ENCODE results near the gene STAT6. TPM values are rescaled to one million over a fixed set of nuclear protein-coding genes. Genes with fewer than 3 reads are reported as not detected.

STAT6 gene
- total RNA-seq, 1 donor from 2014 or later, result 12.9 TPM

DNA sequence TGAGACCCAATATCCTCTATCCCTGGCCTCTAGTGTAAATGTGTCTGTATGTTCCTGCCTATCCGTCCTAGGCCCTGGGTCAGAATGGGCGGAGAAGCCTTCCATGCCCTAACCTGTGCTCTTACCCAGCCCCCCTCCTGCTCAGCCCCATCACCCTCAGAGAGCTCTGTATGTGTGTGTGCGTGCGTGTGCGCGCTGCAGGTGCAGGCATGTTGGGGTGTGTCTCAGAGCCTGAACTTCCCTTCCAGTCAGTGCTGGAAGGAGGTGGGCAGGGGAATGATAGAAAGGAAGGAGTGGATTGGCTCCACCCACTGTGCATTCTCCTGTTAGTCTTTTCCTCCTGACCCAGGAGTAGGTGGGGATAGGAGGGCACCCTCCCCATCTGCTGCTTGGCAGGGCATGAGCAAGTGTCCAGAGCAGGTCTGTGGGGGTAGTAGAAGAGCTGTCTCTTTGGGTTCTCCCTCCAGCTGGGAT, 15.0 kb downstream of the STAT6 start:
- H3K36me3 Mint-ChIP-seq, result peaks cover 27% of the 10 kb centered on the region
- H3K27me3 Mint-ChIP-seq (ENCODE audit: insufficient read depth, low read depth), result peaks cover 7% of the 10 kb centered on the region
- no peak for DNase-seq (ENCODE audit: low spot score)
- Histone ChIP-seq H3K4me2 (no peak overlapping the region), H3F3A (ENCODE audit: low read depth) (peaks cover 11% of the 10 kb centered on the region), H3K4me1 (peaks cover 10% of the 10 kb centered on the region), H3K27me3 (no peaks in the 10 kb centered on the region), H2AFZ (replicated peaks) (no peak overlapping the region), H3K36me3 (no peaks in the 10 kb centered on the region), H3K79me2 (ENCODE audit: low read depth) (peaks cover 7% of the 10 kb centered on the region), H3K4me3 (no peak overlapping the region), H4K20me1 (ENCODE audit: low read depth) (peaks cover 22% of the 10 kb centered on the region), H3K27ac (no peak overlapping the region), H3K9ac (no peak overlapping the region), H3K9me3 (ENCODE audit: low read depth) (no peaks in the 10 kb centered on the region)
- peaks cover 44% of the 10 kb centered on the region for H3K4me1 Mint-ChIP-seq
- peak overlapping the region; percentile 87 for H3K27ac Mint-ChIP-seq
- H3K4me3 Mint-ChIP-seq, result peak overlapping the region; percentile 20
- TF ChIP-seq EZH2phosphoT487 (IDR thresholded peaks at IDR 0.05), result no peak
- TF ChIP-seq EZH2 (IDR thresholded peaks at IDR 0.05), result no peak
- TF ChIP-seq, protein P1, sequence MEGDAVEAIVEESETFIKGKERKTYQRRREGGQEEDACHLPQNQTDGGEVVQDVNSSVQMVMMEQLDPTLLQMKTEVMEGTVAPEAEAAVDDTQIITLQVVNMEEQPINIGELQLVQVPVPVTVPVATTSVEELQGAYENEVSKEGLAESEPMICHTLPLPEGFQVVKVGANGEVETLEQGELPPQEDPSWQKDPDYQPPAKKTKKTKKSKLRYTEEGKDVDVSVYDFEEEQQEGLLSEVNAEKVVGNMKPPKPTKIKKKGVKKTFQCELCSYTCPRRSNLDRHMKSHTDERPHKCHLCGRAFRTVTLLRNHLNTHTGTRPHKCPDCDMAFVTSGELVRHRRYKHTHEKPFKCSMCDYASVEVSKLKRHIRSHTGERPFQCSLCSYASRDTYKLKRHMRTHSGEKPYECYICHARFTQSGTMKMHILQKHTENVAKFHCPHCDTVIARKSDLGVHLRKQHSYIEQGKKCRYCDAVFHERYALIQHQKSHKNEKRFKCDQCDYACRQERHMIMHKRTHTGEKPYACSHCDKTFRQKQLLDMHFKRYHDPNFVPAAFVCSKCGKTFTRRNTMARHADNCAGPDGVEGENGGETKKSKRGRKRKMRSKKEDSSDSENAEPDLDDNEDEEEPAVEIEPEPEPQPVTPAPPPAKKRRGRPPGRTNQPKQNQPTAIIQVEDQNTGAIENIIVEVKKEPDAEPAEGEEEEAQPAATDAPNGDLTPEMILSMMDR (IDR thresholded peaks at IDR 0.05), result no peak
- H3K9me3 Mint-ChIP-seq, result no peaks in the 10 kb centered on the region

DNA sequence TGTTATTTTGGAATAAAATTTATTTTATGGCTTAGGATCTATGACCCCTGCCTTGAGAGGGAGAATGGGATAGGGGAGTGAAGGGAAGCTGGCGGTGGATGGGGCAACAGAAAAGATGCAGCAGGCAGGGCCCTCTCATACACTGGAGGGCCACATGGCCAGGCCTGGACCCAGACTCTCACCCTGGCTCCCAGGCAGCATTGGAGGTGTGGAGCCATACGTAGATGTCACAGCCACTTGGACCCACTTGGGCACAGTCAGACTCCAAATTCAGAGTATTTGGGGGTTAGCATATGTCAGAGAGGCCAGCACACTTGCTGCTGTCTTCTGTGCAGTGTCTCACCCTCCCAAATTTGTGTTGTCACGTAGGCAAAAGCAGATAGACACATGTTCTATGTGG, 15.7 kb downstream of the STAT6 start:
- H3K4me1 Mint-ChIP-seq, result peaks cover 51% of the 10 kb centered on the region

DNA sequence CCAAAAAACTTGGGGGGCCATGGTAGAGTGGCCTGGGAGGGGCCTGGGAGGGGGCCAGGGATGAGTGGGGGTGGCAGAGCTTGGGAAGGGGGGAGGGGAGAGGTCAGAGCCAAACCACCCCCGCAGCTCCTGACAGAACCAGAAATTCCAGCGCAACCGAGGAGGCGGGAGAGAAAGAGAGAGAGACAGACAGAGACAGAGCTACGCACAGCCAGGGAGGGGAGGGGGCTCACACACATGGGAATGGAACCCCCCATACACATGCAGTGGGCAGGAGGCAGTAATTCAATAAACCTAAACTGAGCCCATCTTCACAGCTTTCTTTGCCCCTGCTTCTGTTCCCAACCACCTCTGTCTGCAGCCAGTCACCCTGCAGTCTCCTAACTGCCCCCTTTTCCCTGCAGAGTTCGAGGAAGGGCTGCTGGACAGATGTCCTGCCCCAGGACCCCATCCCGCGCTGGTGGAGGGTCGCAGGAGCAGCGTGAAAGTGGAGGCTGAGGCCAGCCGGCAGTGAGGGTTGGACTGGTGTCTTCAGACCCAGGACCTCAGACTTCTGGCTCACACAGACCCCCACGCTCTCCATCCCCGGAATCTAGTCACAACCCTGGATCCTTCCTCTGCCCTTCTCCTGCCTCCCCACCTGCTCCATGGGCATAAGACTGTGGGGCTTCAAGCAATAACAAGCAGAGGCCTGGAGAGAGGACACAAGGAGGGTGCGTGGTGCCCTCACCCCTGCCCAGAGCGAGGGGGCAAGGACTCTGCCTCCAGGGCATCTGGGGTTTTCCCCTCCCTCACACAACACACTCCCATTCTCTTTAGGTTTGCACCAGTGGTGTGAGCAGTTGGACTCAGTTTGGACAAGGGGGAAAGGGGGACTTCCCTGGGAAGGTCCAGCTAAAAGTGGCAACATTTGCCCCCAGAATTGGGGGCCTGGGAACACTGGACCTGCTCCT, 16.7 kb downstream of the STAT6 start:
- Histone ChIP-seq H3K4me3 (no peak overlapping the region), H2AFZ (replicated peaks) (no peak overlapping the region), H4K20me1 (ENCODE audit: low read depth) (peaks cover 38% of the 10 kb centered on the region), H3K79me2 (ENCODE audit: low read depth) (peaks cover 24% of the 10 kb centered on the region), H3K36me3 (no peaks in the 10 kb centered on the region), H3K27ac (no peak overlapping the region), H3F3A (ENCODE audit: low read depth) (peaks cover 16% of the 10 kb centered on the region), H3K9ac (no peak overlapping the region), H3K9me3 (ENCODE audit: low read depth) (no peaks in the 10 kb centered on the region), H3K27me3 (no peaks in the 10 kb centered on the region), H3K4me2 (no peak overlapping the region), H3K4me1 (peaks cover 17% of the 10 kb centered on the region)
- Mint-ChIP-seq H3K4me1 (peaks cover 56% of the 10 kb centered on the region), H3K9me3 (no peaks in the 10 kb centered on the region), H3K27me3 (ENCODE audit: insufficient read depth, low read depth) (peaks cover 6% of the 10 kb centered on the region), H3K4me3 (peak overlapping the region; percentile 57), H3K36me3 (peaks cover 32% of the 10 kb centered on the region), H3K27ac (peak overlapping the region; percentile 86)
- DNase-seq (ENCODE audit: low spot score), result no peak
- TF ChIP-seq, protein P1 (IDR thresholded peaks at IDR 0.05), result no peak
- no peak for TF ChIP-seq EZH2 (IDR thresholded peaks at IDR 0.05)
- no peak for TF ChIP-seq EZH2phosphoT487 (IDR thresholded peaks at IDR 0.05)

More for the DNA sequence above, 15.7 kb downstream of the STAT6 start:
- Mint-ChIP-seq H3K4me3 (no peak overlapping the region), H3K9me3 (no peaks in the 10 kb centered on the region), H3K27ac (no peak overlapping the region), H3K27me3 (ENCODE audit: insufficient read depth, low read depth) (peaks cover 7% of the 10 kb centered on the region), H3K36me3 (peaks cover 31% of the 10 kb centered on the region)
- peaks cover 14% of the 10 kb centered on the region for H3K79me2 ChIP-seq (ENCODE audit: low read depth)
- H3K9ac ChIP-seq, result no peak overlapping the region
- no peaks in the 10 kb centered on the region for H3K36me3 ChIP-seq
- peaks cover 11% of the 10 kb centered on the region for H3F3A ChIP-seq (ENCODE audit: low read depth)
- H4K20me1 ChIP-seq (ENCODE audit: low read depth), result peaks cover 29% of the 10 kb centered on the region
- H3K27me3 ChIP-seq, result no peaks in the 10 kb centered on the region
- H3K4me1 ChIP-seq, result peaks cover 15% of the 10 kb centered on the region
- TF ChIP-seq EZH2 (IDR thresholded peaks at IDR 0.05) (no peak), EZH2phosphoT487 (IDR thresholded peaks at IDR 0.05) (no peak)
- TF ChIP-seq, protein P1 (IDR thresholded peaks at IDR 0.05), result no peak
- H2AFZ ChIP-seq (replicated peaks), result no peak overlapping the region
- no peak overlapping the region for H3K4me2 ChIP-seq
- no peak for DNase-seq (ENCODE audit: low spot score)
- no peak overlapping the region for H3K27ac ChIP-seq
- H3K9me3 ChIP-seq (ENCODE audit: low read depth), result no peaks in the 10 kb centered on the region
- no peak overlapping the region for H3K4me3 ChIP-seq

Measured in neural progenitor cell (in vitro differentiated cells).